GM23338 (cell line): ENCODE data around the gene ZNF664. TPM values are rescaled to one million over a fixed set of nuclear protein-coding genes. Genes with fewer than 3 reads are reported as not detected.

ENCODE experiments used
- ATAC-seq: fragments of 200-7000 bp; cut with Tn5 transposase; 3 replicates; pipeline ENCODE4 v1.9.1; 2020
- DNase-seq: peaks from one replicate; pipeline ENCODE4 v3.0.0-alpha.2; 2015; ENCODE audit warnings: low spot score
- H2AFZ ChIP-seq: fragments of 200-600 bp; sonication (generic); 2 replicates; pipeline ENCODE4 v1.8.0; 2016; ENCODE audit warnings: antibody characterized with exemption, mild to moderate bottlenecking, moderate library complexity
- H3F3A ChIP-seq: fragments of 200-600 bp; sonication (generic); replicated peaks from 2 replicates; pipeline ENCODE4 v1.8.0; 2017; ENCODE audit warnings: antibody characterized with exemption, mixed run types, low read depth
- H3K27ac ChIP-seq: fragments of 200-600 bp; sonication (generic); 2 replicates; pipeline ENCODE4 v1.6.1; 2016; ENCODE audit warnings: low read depth
- H3K27me3 ChIP-seq: fragments of 200-600 bp; sonication (generic); 2 replicates; pipeline ENCODE4 v1.8.0; 2016; ENCODE audit warnings: mild to moderate bottlenecking, mixed run types, moderate library complexity; ENCODE audit not compliant: insufficient read depth
- H3K36me3 ChIP-seq: fragments of 200-600 bp; sonication (generic); 2 replicates; pipeline ENCODE4 v1.8.0; 2016; ENCODE audit warnings: mild to moderate bottlenecking; ENCODE audit not compliant: insufficient read depth
- H3K4me1 ChIP-seq: fragments of 200-600 bp; sonication (generic); 2 replicates; pipeline ENCODE4 v1.8.0; 2016; ENCODE audit warnings: mild to moderate bottlenecking, moderate library complexity; ENCODE audit not compliant: insufficient read depth
- H3K4me2 ChIP-seq: fragments of 200-600 bp; sonication (generic); 2 replicates; pipeline ENCODE4 v1.7.1; 2017; ENCODE audit warnings: mixed run types
- H3K4me3 ChIP-seq: fragments of 200-600 bp; sonication (generic); 2 replicates; pipeline ENCODE4 v1.6.1; 2016; ENCODE audit warnings: mixed run types
- H3K79me2 ChIP-seq: fragments of 200-600 bp; sonication (generic); replicated peaks from 2 replicates; pipeline ENCODE4 v1.8.0; 2017; ENCODE audit warnings: mild to moderate bottlenecking; ENCODE audit not compliant: insufficient read depth
- H3K9me2 ChIP-seq: fragments of 200-600 bp; sonication (generic); 2 replicates; pipeline ENCODE4 v1.8.0; 2017; ENCODE audit not compliant: insufficient read depth
- H4K20me1 ChIP-seq: fragments of 200-600 bp; sonication (generic); replicated peaks from 2 replicates; pipeline ENCODE4 v1.8.0; 2017; ENCODE audit warnings: mild to moderate bottlenecking; ENCODE audit not compliant: insufficient read depth
- H3K27ac Mint-ChIP-seq: 2 replicates; pipeline ENCODE4 v1.8.0; 2020; ENCODE audit warnings: inconsistent platforms, mild to moderate bottlenecking, moderate library complexity, mixed read lengths
- H3K27me3 Mint-ChIP-seq: 3 replicates; pipeline ENCODE4 v1.8.0; 2022; ENCODE audit warnings: low read depth, mild to moderate bottlenecking, moderate library complexity, mixed read lengths, inconsistent platforms; ENCODE audit not compliant: insufficient read depth, poor library complexity
- H3K36me3 Mint-ChIP-seq: 3 replicates; pipeline ENCODE4 v1.8.0; 2021; ENCODE audit warnings: low read depth, mild to moderate bottlenecking, inconsistent platforms, moderate library complexity, mixed read lengths
- H3K4me1 Mint-ChIP-seq: 3 replicates; pipeline ENCODE4 v1.8.0; 2020; ENCODE audit warnings: mild to moderate bottlenecking, inconsistent platforms, mixed read lengths
- H3K4me3 Mint-ChIP-seq: 3 replicates; pipeline ENCODE4 v1.8.0; 2021; ENCODE audit warnings: moderate library complexity, mild to moderate bottlenecking, inconsistent platforms, mixed read lengths
- H3K9me3 Mint-ChIP-seq: 3 replicates; pipeline ENCODE4 v1.8.0; 2020; ENCODE audit warnings: moderate library complexity, mild to moderate bottlenecking, inconsistent platforms, mixed read lengths
- CREB1 ChIP-seq: fragments of 250-450 bp; sonication (Bioruptor Pico); IDR thresholded peaks from 2 replicates; pipeline ENCODE4 v1.5.0; 2020; ENCODE audit warnings: low read depth, mild to moderate bottlenecking, moderate library complexity
- EZH2 ChIP-seq: fragments of 200-600 bp; sonication (generic); IDR thresholded peaks from one replicate; pipeline ENCODE4 v1.8.0; 2017; ENCODE audit warnings: antibody characterized with exemption, mild to moderate bottlenecking, low read depth; ENCODE audit not compliant: unreplicated experiment
- JUNB ChIP-seq: IDR thresholded peaks from one replicate; pipeline ENCODE4 v1.6.1; 2016; ENCODE audit warnings: antibody characterized with exemption; ENCODE audit not compliant: unreplicated experiment
- NANOG ChIP-seq: IDR thresholded peaks from 2 replicates; pipeline ENCODE4 v1.6.1; 2016; ENCODE audit warnings: antibody characterized with exemption, borderline replicate concordance
- STAT1 ChIP-seq: IDR thresholded peaks from one replicate; pipeline ENCODE4 v1.6.1; 2016; ENCODE audit warnings: antibody characterized with exemption; ENCODE audit not compliant: unreplicated experiment
- ZNF114 ChIP-seq: fragments of 250-450 bp; sonication (Bioruptor Pico); IDR thresholded peaks from 2 replicates; pipeline ENCODE4 v1.5.0; 2020; ENCODE audit warnings: mild to moderate bottlenecking, moderate library complexity
- ZNF331 ChIP-seq: fragments of 250-450 bp; sonication (Bioruptor Pico); IDR thresholded peaks from 2 replicates; pipeline ENCODE4 v1.5.0; 2020; ENCODE audit warnings: low read depth, mild to moderate bottlenecking, moderate library complexity
- polyA plus RNA-seq: library from polyadenylated mRNA; unstranded; fragments of >200 nt; fragmentation: Nextera tagmentation; extraction: Ambion mirVana; gene quantifications from 2 replicates; pipeline ENCODE4 v1.2.1, GENCODE V29; 2016
- total RNA-seq: library from RNA; depleted of rRNA; stranded (reverse); fragments of >200 nt; shearing (Covaris generic); gene quantifications from 2 replicates; pipeline ENCODE4 v1.2.3, GENCODE V29; 2014
- TF ChIP-seq, protein P1 (sequence below): fragments of 250-450 bp; sonication (Bioruptor Pico); IDR thresholded peaks from 2 replicates; pipeline ENCODE4 v1.5.0; 2020; ENCODE audit warnings: mild to moderate bottlenecking, moderate library complexity
- TF ChIP-seq, protein P2 (sequence below): IDR thresholded peaks from 2 replicates; pipeline ENCODE4 v1.6.1; 2016; ENCODE audit warnings: antibody characterized with exemption

ZNF664 gene
- total and polyA plus RNA-seq, 2 experiments from 2014 or later = 8.1 to 35.2 TPM

DNA sequence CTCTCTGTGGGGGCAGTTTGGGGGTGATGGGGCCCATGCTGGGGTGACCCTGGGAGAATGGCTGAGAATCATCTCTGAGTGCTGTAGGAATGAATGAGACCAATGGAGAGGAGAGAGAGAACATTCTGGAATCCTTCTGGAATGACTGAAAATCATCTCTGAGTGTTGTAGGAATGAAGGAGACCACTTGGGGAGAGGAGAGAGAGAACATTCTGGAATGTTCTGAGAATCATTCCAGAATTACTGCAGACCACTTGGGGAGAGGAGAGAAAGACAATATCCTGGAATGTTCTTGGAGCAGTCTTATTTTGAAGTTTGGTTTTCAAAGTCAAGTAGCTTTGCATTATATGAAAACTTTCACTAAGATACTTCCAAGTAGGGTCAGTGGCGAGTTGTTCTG lies 64.3 kb downstream of the ZNF664 start:
- TF ChIP-seq, protein P1, sequence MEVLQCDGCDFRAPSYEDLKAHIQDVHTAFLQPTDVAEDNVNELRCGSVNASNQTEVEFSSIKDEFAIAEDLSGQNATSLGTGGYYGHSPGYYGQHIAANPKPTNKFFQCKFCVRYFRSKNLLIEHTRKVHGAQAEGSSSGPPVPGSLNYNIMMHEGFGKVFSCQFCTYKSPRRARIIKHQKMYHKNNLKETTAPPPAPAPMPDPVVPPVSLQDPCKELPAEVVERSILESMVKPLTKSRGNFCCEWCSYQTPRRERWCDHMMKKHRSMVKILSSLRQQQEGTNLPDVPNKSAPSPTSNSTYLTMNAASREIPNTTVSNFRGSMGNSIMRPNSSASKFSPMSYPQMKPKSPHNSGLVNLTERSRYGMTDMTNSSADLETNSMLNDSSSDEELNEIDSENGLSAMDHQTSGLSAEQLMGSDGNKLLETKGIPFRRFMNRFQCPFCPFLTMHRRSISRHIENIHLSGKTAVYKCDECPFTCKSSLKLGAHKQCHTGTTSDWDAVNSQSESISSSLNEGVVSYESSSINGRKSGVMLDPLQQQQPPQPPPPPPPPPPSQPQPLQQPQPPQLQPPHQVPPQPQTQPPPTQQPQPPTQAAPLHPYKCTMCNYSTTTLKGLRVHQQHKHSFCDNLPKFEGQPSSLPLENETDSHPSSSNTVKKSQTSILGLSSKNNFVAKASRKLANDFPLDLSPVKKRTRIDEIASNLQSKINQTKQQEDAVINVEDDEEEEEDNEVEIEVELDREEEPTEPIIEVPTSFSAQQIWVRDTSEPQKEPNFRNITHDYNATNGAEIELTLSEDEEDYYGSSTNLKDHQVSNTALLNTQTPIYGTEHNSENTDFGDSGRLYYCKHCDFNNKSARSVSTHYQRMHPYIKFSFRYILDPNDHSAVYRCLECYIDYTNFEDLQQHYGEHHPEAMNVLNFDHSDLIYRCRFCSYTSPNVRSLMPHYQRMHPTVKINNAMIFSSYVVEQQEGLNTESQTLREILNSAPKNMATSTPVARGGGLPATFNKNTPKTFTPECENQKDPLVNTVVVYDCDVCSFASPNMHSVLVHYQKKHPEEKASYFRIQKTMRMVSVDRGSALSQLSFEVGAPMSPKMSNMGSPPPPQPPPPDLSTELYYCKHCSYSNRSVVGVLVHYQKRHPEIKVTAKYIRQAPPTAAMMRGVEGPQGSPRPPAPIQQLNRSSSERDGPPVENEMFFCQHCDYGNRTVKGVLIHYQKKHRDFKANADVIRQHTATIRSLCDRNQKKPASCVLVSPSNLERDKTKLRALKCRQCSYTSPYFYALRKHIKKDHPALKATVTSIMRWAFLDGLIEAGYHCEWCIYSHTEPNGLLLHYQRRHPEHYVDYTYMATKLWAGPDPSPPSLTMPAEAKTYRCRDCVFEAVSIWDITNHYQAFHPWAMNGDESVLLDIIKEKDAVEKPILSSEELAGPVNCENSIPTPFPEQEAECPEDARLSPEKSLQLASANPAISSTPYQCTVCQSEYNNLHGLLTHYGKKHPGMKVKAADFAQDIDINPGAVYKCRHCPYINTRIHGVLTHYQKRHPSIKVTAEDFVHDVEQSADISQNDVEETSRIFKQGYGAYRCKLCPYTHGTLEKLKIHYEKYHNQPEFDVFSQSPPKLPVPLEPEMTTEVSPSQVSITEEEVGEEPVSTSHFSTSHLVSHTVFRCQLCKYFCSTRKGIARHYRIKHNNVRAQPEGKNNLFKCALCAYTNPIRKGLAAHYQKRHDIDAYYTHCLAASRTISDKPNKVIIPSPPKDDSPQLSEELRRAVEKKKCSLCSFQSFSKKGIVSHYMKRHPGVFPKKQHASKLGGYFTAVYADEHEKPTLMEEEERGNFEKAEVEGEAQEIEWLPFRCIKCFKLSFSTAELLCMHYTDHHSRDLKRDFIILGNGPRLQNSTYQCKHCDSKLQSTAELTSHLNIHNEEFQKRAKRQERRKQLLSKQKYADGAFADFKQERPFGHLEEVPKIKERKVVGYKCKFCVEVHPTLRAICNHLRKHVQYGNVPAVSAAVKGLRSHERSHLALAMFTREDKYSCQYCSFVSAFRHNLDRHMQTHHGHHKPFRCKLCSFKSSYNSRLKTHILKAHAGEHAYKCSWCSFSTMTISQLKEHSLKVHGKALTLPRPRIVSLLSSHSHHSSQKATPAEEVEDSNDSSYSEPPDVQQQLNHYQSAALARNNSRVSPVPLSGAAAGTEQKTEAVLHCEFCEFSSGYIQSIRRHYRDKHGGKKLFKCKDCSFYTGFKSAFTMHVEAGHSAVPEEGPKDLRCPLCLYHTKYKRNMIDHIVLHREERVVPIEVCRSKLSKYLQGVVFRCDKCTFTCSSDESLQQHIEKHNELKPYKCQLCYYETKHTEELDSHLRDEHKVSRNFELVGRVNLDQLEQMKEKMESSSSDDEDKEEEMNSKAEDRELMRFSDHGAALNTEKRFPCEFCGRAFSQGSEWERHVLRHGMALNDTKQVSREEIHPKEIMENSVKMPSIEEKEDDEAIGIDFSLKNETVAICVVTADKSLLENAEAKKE (CRISPR knock-in tag) = no peak
- TF ChIP-seq CREB1 (no peak), ZNF114 (CRISPR knock-in tag) (no peak)
- H3K36me3 ChIP-seq = no peaks in the 10 kb centered on the region
- no peaks in the 10 kb centered on the region for H4K20me1 ChIP-seq
- 0 out of 2 replicates have a peak, but pooled peaks cover 3% of the 10 kb centered on the region for H3K4me1 ChIP-seq
- no peak for DNase-seq
- Mint-ChIP-seq H3K27me3 (peaks cover 7% of the 10 kb centered on the region), H3K4me3 (no peak overlapping the region), H3K9me3 (no peaks in the 10 kb centered on the region; the same call in 2 of the 3 replicates), H3K4me1 (peaks cover 23% of the 10 kb centered on the region), H3K27ac (no peak overlapping the region), H3K36me3 (peaks cover 5% of the 10 kb centered on the region; the same call in 2 of the 3 replicates)
- no peaks in the 10 kb centered on the region for H3K27me3 ChIP-seq
- no peak overlapping the region for H2AFZ ChIP-seq
- no peak overlapping the region for H3K4me2 ChIP-seq
- H3K4me3 ChIP-seq = no peak overlapping the region
- peaks cover 3% of the 10 kb centered on the region; the same call in 1 of the 2 replicates for H3F3A ChIP-seq
- no peak for ATAC-seq
- H3K9me2 ChIP-seq = no peaks in the 10 kb centered on the region
- H3K27ac ChIP-seq = no peak overlapping the region
- H3K79me2 ChIP-seq = no peaks in the 10 kb centered on the region

DNA sequence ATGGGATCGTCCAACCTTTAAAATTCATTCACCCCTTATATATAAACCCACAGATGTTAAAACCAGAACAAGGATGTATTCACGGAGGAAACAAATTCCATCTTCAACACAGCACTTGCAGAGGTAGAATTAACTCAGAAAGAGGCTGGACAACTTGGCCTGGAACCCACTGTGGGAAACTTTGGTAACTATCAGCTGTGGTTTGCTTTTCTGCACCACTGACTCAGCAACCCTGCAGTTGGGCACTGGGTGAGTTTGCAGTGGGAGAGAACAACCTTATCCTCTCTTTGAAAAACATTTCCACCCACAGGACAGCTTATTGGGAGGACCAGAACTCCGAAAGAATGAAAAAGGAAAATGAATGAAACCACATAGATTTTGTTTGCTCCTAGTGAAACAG lies 66.3 kb downstream of the ZNF664 start:
- no peaks in the 10 kb centered on the region for H3K27me3 ChIP-seq
- no peak overlapping the region for H3K4me3 ChIP-seq
- DNase-seq (no peak), ATAC-seq (no peak)
- peak overlapping the region; percentile 44; the same call in 1 of the 2 replicates for H2AFZ ChIP-seq
- H3K4me2 ChIP-seq = no peak overlapping the region
- H3K79me2 ChIP-seq = no peaks in the 10 kb centered on the region
- Mint-ChIP-seq H3K4me3 (no peak overlapping the region), H3K4me1 (peaks cover 27% of the 10 kb centered on the region), H3K27me3 (peaks cover 7% of the 10 kb centered on the region), H3K27ac (no peak overlapping the region), H3K9me3 (no peaks in the 10 kb centered on the region; the same call in 2 of the 3 replicates), H3K36me3 (peaks cover 5% of the 10 kb centered on the region; the same call in 2 of the 3 replicates)
- H4K20me1 ChIP-seq = no peaks in the 10 kb centered on the region
- no peaks in the 10 kb centered on the region for H3K36me3 ChIP-seq
- H3K9me2 ChIP-seq = no peaks in the 10 kb centered on the region
- H3F3A ChIP-seq = peaks cover 6% of the 10 kb centered on the region; the same call in 1 of the 2 replicates
- H3K4me1 ChIP-seq = 0 out of 2 replicates have a peak, but pooled peaks cover 3% of the 10 kb centered on the region
- H3K27ac ChIP-seq = no peak overlapping the region
- TF ChIP-seq JUNB (no peak), ZNF331 (CRISPR knock-in tag) (no peak), CREB1 (no peak), STAT1 (no peak), EZH2 (no peak), NANOG (no peak)
- TF ChIP-seq, protein P2, sequence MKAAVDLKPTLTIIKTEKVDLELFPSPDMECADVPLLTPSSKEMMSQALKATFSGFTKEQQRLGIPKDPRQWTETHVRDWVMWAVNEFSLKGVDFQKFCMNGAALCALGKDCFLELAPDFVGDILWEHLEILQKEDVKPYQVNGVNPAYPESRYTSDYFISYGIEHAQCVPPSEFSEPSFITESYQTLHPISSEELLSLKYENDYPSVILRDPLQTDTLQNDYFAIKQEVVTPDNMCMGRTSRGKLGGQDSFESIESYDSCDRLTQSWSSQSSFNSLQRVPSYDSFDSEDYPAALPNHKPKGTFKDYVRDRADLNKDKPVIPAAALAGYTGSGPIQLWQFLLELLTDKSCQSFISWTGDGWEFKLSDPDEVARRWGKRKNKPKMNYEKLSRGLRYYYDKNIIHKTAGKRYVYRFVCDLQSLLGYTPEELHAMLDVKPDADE = no peak
